HepG2 (cell line): ENCODE results near the gene SLA2. TPM values are rescaled to one million over a fixed set of nuclear protein-coding genes. Genes with fewer than 3 reads are reported as not detected.
A peak's percentile ranks its signal among the peaks of the same experiment; 100 is the strongest.

Source experiments
- ATAC-seq: fragments of 200-7000 bp; cut with Tn5 transposase; 3 replicates; pipeline ENCODE4 v1.9.1; 2020; ENCODE audit warnings: mild to moderate bottlenecking, moderate library complexity
- BruUV-seq: library from RNA; stranded (reverse); fragments of 400-500 nt; replicated peaks from 2 replicates; lab custom pipeline; 2021; lab: Mats Ljungman, UMichigan
- CTCF ChIA-PET: fragments of 300-600 bp; formaldehyde crosslinking; extraction: SDS; loops from one replicate; lab custom pipeline; 2021; ENCODE audit warnings: low total read pairs, inconsistent platforms, low intra/inter-chr PET ratio; lab: Yijun Ruan, JAX
- POLR2A ChIA-PET: fragments of 350-600 bp; sonication (Branson Sonifier 250); formaldehyde crosslinking; loops from one replicate; lab custom pipeline; 2020; ENCODE audit warnings: antibody characterized with exemption, inconsistent platforms; lab: Yijun Ruan, JAX
- DNase-seq: peaks from one replicate; pipeline ENCODE4 v3.0.0-alpha.2; 2015; ENCODE audit warnings: low spot score
- FAIRE-seq: peaks from 3 replicates; lab custom pipeline; 2011; peaks lifted over from hg19 to GRCh38; lab: Jason Lieb, UNC
- H2AFZ ChIP-seq: one replicate; pipeline ENCODE4 v1.6.1; 2011; ENCODE audit warnings: low read length, inconsistent platforms
- H3K27ac ChIP-seq: fragments of 300-600 bp; 3 replicates; pipeline ENCODE4 v1.8.0; 2011; ENCODE audit warnings: mixed run types, mild to moderate bottlenecking, mixed read lengths, low read length, inconsistent platforms; ENCODE audit not compliant: insufficient read depth; ENCODE audit errors: extremely low read length
- H3K27me3 ChIP-seq, 2 experiments: fragments of 200-600 bp in 1 of 2; 2 replicates in 1 of 2; 3 replicates in 1 of 2; pipeline versions ENCODE4 v1.6.0 to v1.8.0; 2011; ENCODE audit warnings: low read length in 2 of 2, mild to moderate bottlenecking in 2 of 2, moderate library complexity in 2 of 2, inconsistent platforms in 1 of 2; ENCODE audit not compliant: insufficient read depth in 2 of 2, control insufficient read depth in 1 of 2
- H3K36me3 ChIP-seq, 2 experiments: fragments of 200-600 bp in 1 of 2; replicated peaks in 1 of 2; 2 replicates in 1 of 2; 3 replicates in 1 of 2; pipeline versions ENCODE4 v1.5.1 to v1.8.0; 2011; ENCODE audit warnings: low read length in 2 of 2, inconsistent platforms in 1 of 2; ENCODE audit not compliant: insufficient read depth in 2 of 2, control insufficient read depth in 1 of 2
- H3K4me1 ChIP-seq: 2 replicates; pipeline ENCODE4 v1.5.1; 2012; ENCODE audit warnings: low read length, inconsistent platforms; ENCODE audit not compliant: insufficient read depth
- H3K4me2 ChIP-seq: 2 replicates; pipeline ENCODE4 v1.6.0; 2011; ENCODE audit warnings: low read depth, low read length, inconsistent platforms
- H3K4me3 ChIP-seq, 3 experiments: fragments of 200-600 bp in 1 of 3; sonication (generic), shearing (Covaris generic) in 1 of 3; replicated peaks in 1 of 3; 2 replicates each; pipeline ENCODE4 v1.5.1; 2011 to 2016; ENCODE audit warnings: low read length in 3 of 3, inconsistent platforms in 2 of 3, low read depth in 2 of 3, mild to moderate bottlenecking in 2 of 3, control low read depth in 1 of 3, mixed read lengths in 1 of 3; ENCODE audit not compliant: insufficient read depth in 1 of 3
- H3K79me2 ChIP-seq: one replicate; pipeline ENCODE4 v1.6.1; 2011; ENCODE audit warnings: low read length, inconsistent platforms; ENCODE audit not compliant: insufficient read depth
- H3K9ac ChIP-seq: 2 replicates; pipeline ENCODE4 v1.6.0; 2011; ENCODE audit warnings: mild to moderate bottlenecking, low read depth, low read length, inconsistent platforms; ENCODE audit not compliant: insufficient read depth
- H3K9me3 ChIP-seq: 2 replicates; pipeline ENCODE4 v1.5.1; 2012; ENCODE audit warnings: mild to moderate bottlenecking, low read length
- H4K20me1 ChIP-seq: 2 replicates; pipeline ENCODE4 v1.6.0; 2011; ENCODE audit warnings: inconsistent platforms, mild to moderate bottlenecking, low read length, moderate library complexity; ENCODE audit not compliant: insufficient read depth
- CBX5 ChIP-seq: sonication (generic); formaldehyde crosslinking; IDR thresholded peaks from 2 replicates; pipeline ENCODE4 v1.4.0; 2020; ENCODE audit warnings: missing genetic modification reagents, borderline replicate concordance
- PHF21A ChIP-seq: sonication (generic); formaldehyde crosslinking; IDR thresholded peaks from 2 replicates; pipeline ENCODE4 v1.5.0; 2020; ENCODE audit warnings: mild to moderate bottlenecking, missing genetic modification reagents
- THAP9 ChIP-seq: sonication (generic); formaldehyde crosslinking; IDR thresholded peaks from 2 replicates; pipeline ENCODE4; 2020; ENCODE audit warnings: missing genetic modification reagents, mild to moderate bottlenecking, borderline replicate concordance
- ZNF629 ChIP-seq: sonication (generic); formaldehyde crosslinking; conservative IDR thresholded peaks from 2 replicates; pipeline ENCODE4 v1.5.0; 2020; ENCODE audit warnings: missing genetic modification reagents
- ZNF646 ChIP-seq: sonication (generic); formaldehyde crosslinking; IDR thresholded peaks from 2 replicates; pipeline ENCODE4 v1.9.0; 2021; ENCODE audit warnings: mild to moderate bottlenecking, missing genetic modification reagents
- ZNF891 ChIP-seq: sonication (generic); formaldehyde crosslinking; IDR thresholded peaks from 2 replicates; pipeline ENCODE4 v1.5.0; 2020; ENCODE audit warnings: mild to moderate bottlenecking, missing genetic modification reagents
- WGBS: methylation state at CpG from one replicate; pipeline ENCODE4 v1.1.6; 2017; ENCODE audit warnings: low lambda C conversion rate; 5-methylcytosine and 5-hydroxymethylcytosine counted together
- in situ Hi-C: cut with HindIII; loops from 2 replicates; pipeline ENCODE4 v1.10.0; 2017; ENCODE audit warnings: low pct_unique_long_range_greater_than_20kb; ENCODE audit not compliant: extremely low pct_ligation_motif_present
- intact Hi-C: fragments of 100-400 bp; cut with micrococcal nuclease; formaldehyde crosslinking; loops from one replicate; pipeline ENCODE4 v1.10.0; 2022; ENCODE audit not compliant: unreplicated experiment
- polyA plus RNA-seq, 8 experiments: library from polyadenylated mRNA; depleted of rRNA in 3 of 8; stranded (reverse) in 7 of 8; unstranded in 1 of 8; fragments of >200 nt; fragmentation: Illumina TruSeq in 4 of 8; extraction: Trizol in 4 of 8; gene quantifications; 2 replicates each; pipeline versions ENCODE4 v1.2.1 to v1.2.3, GENCODE V29; 2011 to 2016; ENCODE audit warnings: low read depth in 4 of 8, missing spikeins in 1 of 8, mixed read lengths in 1 of 8; ENCODE audit not compliant: insufficient read depth in 1 of 8
- total RNA-seq, 5 experiments: library from RNA; depleted of rRNA; stranded (reverse); fragments of >200 nt; fragmentation: Illumina TruSeq; extraction: Trizol; gene quantifications; 2 replicates each; pipeline ENCODE4 v1.2.3, GENCODE V29; 2016; ENCODE audit warnings: low read depth in 1 of 5
- TF ChIP-seq, protein P1 (sequence below): sonication (generic); formaldehyde crosslinking; IDR thresholded peaks from 2 replicates; pipeline ENCODE4 v1.5.1; 2020; ENCODE audit warnings: mild to moderate bottlenecking, missing genetic modification reagents, moderate library complexity

SLA2 gene
- total and polyA plus RNA-seq, 2 of the 13 experiments (the other 11 are each of a cell fraction or from before 2014, with no cell fraction given), result 1.6 to 3.6 TPM

DNA sequence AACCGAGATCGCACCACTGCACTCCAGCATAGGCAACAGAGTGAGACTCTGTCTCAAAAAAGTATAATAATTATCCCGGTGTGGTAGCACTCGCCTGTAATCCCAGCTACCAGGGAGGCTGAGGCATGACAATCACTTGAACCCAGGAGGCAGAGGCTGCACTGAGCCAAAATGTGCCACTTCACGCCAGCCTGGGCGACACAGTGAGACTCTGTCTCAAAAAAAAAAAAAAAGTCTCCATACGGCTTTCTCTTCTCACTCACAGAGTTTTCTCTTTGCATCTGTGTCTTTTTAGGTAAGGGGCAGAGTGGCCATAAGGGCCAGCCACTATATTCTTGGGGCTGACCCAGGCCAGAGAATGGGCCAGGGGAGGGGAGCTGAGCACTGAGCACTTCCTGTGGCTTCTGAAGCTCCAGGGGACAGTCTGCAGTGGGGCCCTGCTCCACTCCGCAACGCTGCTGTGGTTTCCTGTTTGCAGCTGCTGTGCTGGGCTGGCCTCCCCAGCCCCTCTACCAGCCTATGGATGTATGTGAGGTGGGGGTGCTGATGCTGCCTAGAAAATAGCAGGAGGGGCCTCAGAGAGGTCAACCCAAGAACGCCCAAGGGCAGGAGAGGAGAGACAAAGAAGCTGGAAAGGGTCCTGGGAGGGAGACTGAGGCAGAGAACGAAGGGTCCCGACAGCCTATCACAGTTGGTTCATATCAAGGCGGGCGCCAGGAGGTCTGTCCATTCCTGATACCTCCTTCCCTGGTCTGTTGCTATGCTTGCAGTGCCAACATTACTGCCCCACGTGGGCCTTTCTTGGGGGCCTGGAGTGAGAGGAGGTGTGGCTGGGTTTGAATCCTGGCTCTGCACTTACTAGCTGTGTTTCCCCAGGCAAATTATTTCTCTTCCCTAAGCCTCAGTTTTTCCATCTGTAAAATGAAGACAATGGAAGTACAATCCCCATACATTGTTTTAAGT lies 16.0 kb downstream of the SLA2 start:
- in situ Hi-C loops, result no loop called here
- POLR2A ChIA-PET, result interaction anchor here (5.5 kb wide), 1 partner anchor 23 kb away, joined by 54 read pairs; the partner anchor contains the start of gene RAB5IF

More for the DNA sequence above, 16.0 kb downstream of the SLA2 start:
- Histone ChIP-seq H3K4me1 (peaks cover 37% of the 10 kb centered on the region), H3K36me3 (no peaks in the 10 kb centered on the region), H4K20me1 (no peaks in the 10 kb centered on the region), H3K9ac (no peak overlapping the region), H3K27me3 (no peaks in the 10 kb centered on the region), H2AFZ (no peak overlapping the region), H3K9me3 (no peaks in the 10 kb centered on the region), H3K27ac (no peak overlapping the region), H3K4me2 (no peak overlapping the region), H3K4me3 (no peak overlapping the region), H3K79me2 (no peaks in the 10 kb centered on the region)
- intact Hi-C loops, result no loop called here
- BruUV-seq, result no TSS peak
- ATAC-seq, result no peak
- TF ChIP-seq ZNF646 (CRISPR knock-in tag), result peak; percentile 17; the same call in 1 of the 2 replicates
- no peak for TF ChIP-seq PHF21A (CRISPR knock-in tag)
- peak; percentile 49; the same call in 1 of the 2 replicates for TF ChIP-seq ZNF629
- TF ChIP-seq CBX5 (CRISPR knock-in tag), result no peak
- 0 out of 2 replicates have a peak, but pooled peaks have one; percentile 29 for TF ChIP-seq ZNF891 (CRISPR knock-in tag)
- TF ChIP-seq THAP9 (CRISPR knock-in tag), result 0 out of 2 replicates have a peak, but pooled peaks have one; percentile 19
- TF ChIP-seq, protein P1, sequence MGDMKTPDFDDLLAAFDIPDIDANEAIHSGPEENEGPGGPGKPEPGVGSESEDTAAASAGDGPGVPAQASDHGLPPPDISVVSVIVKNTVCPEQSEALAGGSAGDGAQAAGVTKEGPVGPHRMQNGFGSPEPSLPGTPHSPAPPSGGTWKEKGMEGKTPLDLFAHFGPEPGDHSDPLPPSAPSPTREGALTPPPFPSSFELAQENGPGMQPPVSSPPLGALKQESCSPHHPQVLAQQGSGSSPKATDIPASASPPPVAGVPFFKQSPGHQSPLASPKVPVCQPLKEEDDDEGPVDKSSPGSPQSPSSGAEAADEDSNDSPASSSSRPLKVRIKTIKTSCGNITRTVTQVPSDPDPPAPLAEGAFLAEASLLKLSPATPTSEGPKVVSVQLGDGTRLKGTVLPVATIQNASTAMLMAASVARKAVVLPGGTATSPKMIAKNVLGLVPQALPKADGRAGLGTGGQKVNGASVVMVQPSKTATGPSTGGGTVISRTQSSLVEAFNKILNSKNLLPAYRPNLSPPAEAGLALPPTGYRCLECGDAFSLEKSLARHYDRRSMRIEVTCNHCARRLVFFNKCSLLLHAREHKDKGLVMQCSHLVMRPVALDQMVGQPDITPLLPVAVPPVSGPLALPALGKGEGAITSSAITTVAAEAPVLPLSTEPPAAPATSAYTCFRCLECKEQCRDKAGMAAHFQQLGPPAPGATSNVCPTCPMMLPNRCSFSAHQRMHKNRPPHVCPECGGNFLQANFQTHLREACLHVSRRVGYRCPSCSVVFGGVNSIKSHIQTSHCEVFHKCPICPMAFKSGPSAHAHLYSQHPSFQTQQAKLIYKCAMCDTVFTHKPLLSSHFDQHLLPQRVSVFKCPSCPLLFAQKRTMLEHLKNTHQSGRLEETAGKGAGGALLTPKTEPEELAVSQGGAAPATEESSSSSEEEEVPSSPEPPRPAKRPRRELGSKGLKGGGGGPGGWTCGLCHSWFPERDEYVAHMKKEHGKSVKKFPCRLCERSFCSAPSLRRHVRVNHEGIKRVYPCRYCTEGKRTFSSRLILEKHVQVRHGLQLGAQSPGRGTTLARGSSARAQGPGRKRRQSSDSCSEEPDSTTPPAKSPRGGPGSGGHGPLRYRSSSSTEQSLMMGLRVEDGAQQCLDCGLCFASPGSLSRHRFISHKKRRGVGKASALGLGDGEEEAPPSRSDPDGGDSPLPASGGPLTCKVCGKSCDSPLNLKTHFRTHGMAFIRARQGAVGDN (CRISPR knock-in tag), result peak; percentile 15; the same call in 1 of the 2 replicates
- CTCF ChIA-PET, result no interaction called here
- 85% methylated on average over 15 of the region's 15 CpGs for WGBS
- DNase-seq, result no peak
- no peak for FAIRE-seq
